GM12865 (cell line): ENCODE data around the gene FRMD5.
"Not testable (repeated sequence)": the region's sequence is repeated elsewhere in the genome, so short reads cannot be mapped to it uniquely, and the experiment has no call there.

Experiments
- DNase-seq: peaks from one replicate; pipeline ENCODE4 v3.0.0; 2010; ENCODE audit warnings: low read depth
- H3K4me3 ChIP-seq: 2 replicates; pipeline ENCODE4 v1.5.1; 2011; ENCODE audit warnings: mild to moderate bottlenecking, low read depth, low read length, control low read depth
- CTCF ChIP-seq: IDR thresholded peaks from 2 replicates; pipeline ENCODE4 v1.5.1; 2011; ENCODE audit warnings: low read length, control low read depth, low read depth, inconsistent platforms; ENCODE audit not compliant: insufficient read depth; ENCODE audit errors: missing control alignments

The FRMD5 gene

GRCh38 chr15:44010089-44010488, 185.0 kb downstream of the FRMD5 start:
- DNase-seq = no peak
- no peak for TF ChIP-seq CTCF
- no peak overlapping the region for H3K4me3 ChIP-seq

- no peak for TF ChIP-seq CTCF
- H3K4me3 ChIP-seq = no peak overlapping the region
- DNase-seq = no peak
Observed at GRCh38 chr15:44009038-44009437, 186.0 kb downstream of the FRMD5 start.

GRCh38 chr15:44000248-44000647, 194.8 kb downstream of the FRMD5 start:
- not testable (repeated sequence) for DNase-seq, H3K4me3 ChIP-seq

GRCh38 chr15:43998607-43999006, 196.5 kb downstream of the FRMD5 start:
- no peak for TF ChIP-seq CTCF
- H3K4me3 ChIP-seq = no peak overlapping the region
- DNase-seq = no peak

GRCh38 chr15:43991206-43991605, 203.9 kb downstream of the FRMD5 start:
- no peak for DNase-seq
- no peak for TF ChIP-seq CTCF
- no peak overlapping the region for H3K4me3 ChIP-seq

GRCh38 chr15:43989938-43990337, 205.1 kb downstream of the FRMD5 start:
- DNase-seq = no peak
- TF ChIP-seq CTCF = no peak
- no peak overlapping the region for H3K4me3 ChIP-seq

- no peak for DNase-seq
- TF ChIP-seq CTCF = no peak
Observed at GRCh38 chr15:43988900-43989299, 206.2 kb downstream of the FRMD5 start.

GRCh38 chr15:43987924-43988323, 207.1 kb downstream of the FRMD5 start:
- TF ChIP-seq CTCF = no peak
- no peak overlapping the region for H3K4me3 ChIP-seq
- no peak for DNase-seq

More at GRCh38 chr15:43988900-43989299, 206.2 kb downstream of the FRMD5 start:
- no peak overlapping the region for H3K4me3 ChIP-seq
